SK-N-SH (cell line): ENCODE data around the gene EMX1. TPM values are rescaled to one million over a fixed set of nuclear protein-coding genes. Genes with fewer than 3 reads are reported as not detected.

Source experiments
- CTCF ChIA-PET: fragments of 300-600, 350-600 bp; formaldehyde crosslinking; extraction: SDS; loops from one replicate; lab custom pipeline; 2021; lab: Yijun Ruan, JAX
- POLR2A ChIA-PET: fragments of 350-600 bp; sonication (Branson Sonifier 250); formaldehyde crosslinking; extraction: SDS; loops from one replicate; lab custom pipeline; 2020; ENCODE audit warnings: antibody characterized with exemption, inconsistent platforms; lab: Yijun Ruan, JAX
- DNase-seq: peaks from one replicate; pipeline ENCODE4 v3.0.0; 2012
- H2AFZ ChIP-seq: fragments of 200-600 bp; sonication (generic); 2 replicates; pipeline ENCODE4 v1.8.1; 2016; ENCODE audit warnings: antibody characterized with exemption, mild to moderate bottlenecking, low read depth
- H3F3A ChIP-seq: fragments of 200-600 bp; sonication (generic); replicated peaks from 2 replicates; pipeline ENCODE3; 2016; ENCODE audit warnings: antibody characterized with exemption, mild to moderate bottlenecking; ENCODE audit not compliant: insufficient read depth
- H3K27ac ChIP-seq, 2 experiments: fragments of 200-500 bp in 1 of 2; fragments of 200-600 bp in 1 of 2; sonication (Bioruptor generic) in 1 of 2; sonication (generic), shearing (Covaris generic) in 1 of 2; 2 replicates each; pipeline versions ENCODE4 v1.5.1 to v1.6.1; 2014 to 2016; ENCODE audit warnings: low read depth in 2 of 2, inconsistent platforms in 1 of 2, low read length in 1 of 2, mild to moderate bottlenecking in 1 of 2, mixed read lengths in 1 of 2
- H3K27me3 ChIP-seq: fragments of 200-600 bp; sonication (generic), shearing (Covaris generic); 2 replicates; pipeline ENCODE4 v1.6.1; 2016; ENCODE audit warnings: mixed run types; ENCODE audit not compliant: insufficient read depth
- H3K36me3 ChIP-seq, 2 experiments: fragments of 200-500 bp in 1 of 2; fragments of 200-600 bp in 1 of 2; sonication (Bioruptor generic) in 1 of 2; sonication (generic) in 1 of 2; replicated peaks in 1 of 2; 2 replicates each; pipeline versions ENCODE3 to v1.5.1; 2014 to 2016; ENCODE audit warnings: low read length in 1 of 2, mild to moderate bottlenecking in 1 of 2; ENCODE audit not compliant: insufficient read depth in 2 of 2, control insufficient read depth in 1 of 2
- H3K4me1 ChIP-seq, 2 experiments: fragments of 200-500 bp in 1 of 2; fragments of 200-600 bp in 1 of 2; sonication (Bioruptor generic) in 1 of 2; sonication (generic), shearing (Covaris generic) in 1 of 2; 2 replicates each; pipeline versions ENCODE4 v1.5.1 to v1.6.1; 2014 to 2016; ENCODE audit warnings: low read depth in 1 of 2, low read length in 1 of 2, mixed run types in 1 of 2; ENCODE audit not compliant: insufficient read depth in 2 of 2, control insufficient read depth in 1 of 2
- H3K4me2 ChIP-seq: fragments of 200-600 bp; sonication (generic), shearing (Covaris generic); 2 replicates; pipeline ENCODE4 v1.6.1; 2017; ENCODE audit warnings: mixed run types
- H3K4me3 ChIP-seq, 2 experiments: fragments of 200-500 bp in 1 of 2; fragments of 200-600 bp in 1 of 2; sonication (Bioruptor generic) in 1 of 2; sonication (generic), shearing (Covaris generic) in 1 of 2; 2 replicates each; pipeline versions ENCODE4 v1.5.1 to v1.8.1; 2014 to 2016; ENCODE audit warnings: low read depth in 2 of 2, inconsistent platforms in 1 of 2, low read length in 1 of 2, mild to moderate bottlenecking in 1 of 2, mixed read lengths in 1 of 2, moderate library complexity in 1 of 2
- H3K79me2 ChIP-seq: fragments of 200-600 bp; sonication (generic); 2 replicates; pipeline ENCODE4 v1.8.1; 2017; ENCODE audit warnings: mild to moderate bottlenecking; ENCODE audit not compliant: insufficient read depth
- H3K9ac ChIP-seq: fragments of 200-600 bp; sonication (generic); 2 replicates; pipeline ENCODE4 v1.6.1; 2017; ENCODE audit warnings: mixed run types
- H3K9me2 ChIP-seq: fragments of 200-600 bp; sonication (generic); 2 replicates; pipeline ENCODE4 v1.6.1; 2017; ENCODE audit warnings: mixed run types
- H3K9me3 ChIP-seq: fragments of 200-600 bp; sonication (generic); 2 replicates; pipeline ENCODE4 v1.6.1; 2017; ENCODE audit warnings: mixed run types, mild to moderate bottlenecking, moderate library complexity
- H4K20me1 ChIP-seq: fragments of 200-600 bp; sonication (generic); 2 replicates; pipeline ENCODE4 v1.6.1; 2017; ENCODE audit warnings: mild to moderate bottlenecking, mixed run types; ENCODE audit not compliant: insufficient read depth
- CHD2 ChIP-seq: fragments of 150-350 bp; IDR thresholded peaks from 2 replicates; pipeline ENCODE4 v1.6.1; 2018; ENCODE audit warnings: low read length; ENCODE audit not compliant: partially characterized antibody
- CTCF ChIP-seq: fragments of 200-600 bp; sonication (generic); IDR thresholded peaks from 2 replicates; pipeline ENCODE4 v1.6.1; 2017; ENCODE audit warnings: antibody characterized with exemption, mild to moderate bottlenecking, moderate library complexity
- EP300 ChIP-seq, 2 experiments: IDR thresholded peaks; 2 replicates each; pipeline versions ENCODE4 v1.4.0 to v1.6.1; 2012; ENCODE audit warnings: borderline replicate concordance in 1 of 2, low read depth in 1 of 2, low read length in 1 of 2
- FOSL2 ChIP-seq: IDR thresholded peaks from 2 replicates; pipeline ENCODE4 v1.4.0; 2012; ENCODE audit warnings: low read depth, mild to moderate bottlenecking, moderate library complexity, borderline replicate concordance
- FOXJ3 ChIP-seq: sonication (generic); formaldehyde crosslinking; IDR thresholded peaks from 2 replicates; pipeline ENCODE4 v1.5.1; 2020; ENCODE audit warnings: mild to moderate bottlenecking, missing genetic modification reagents
- FOXM1 ChIP-seq: IDR thresholded peaks from 2 replicates; pipeline ENCODE4 v1.4.0; 2012; ENCODE audit warnings: low read depth, mild to moderate bottlenecking
- GATA2 ChIP-seq: sonication (generic); formaldehyde crosslinking; IDR thresholded peaks from 2 replicates; pipeline ENCODE4 v1.5.0; 2020; ENCODE audit warnings: mild to moderate bottlenecking, missing genetic modification reagents
- IRF3 ChIP-seq: fragments of 150-350 bp; IDR thresholded peaks from 2 replicates; pipeline ENCODE4 v1.6.1; 2016; ENCODE audit warnings: mild to moderate bottlenecking, low read depth, low read length
- JUND ChIP-seq: IDR thresholded peaks from 2 replicates; pipeline ENCODE4 v1.4.0; 2012
- NFIC ChIP-seq: IDR thresholded peaks from 2 replicates; pipeline ENCODE4 v1.4.0; 2012; ENCODE audit warnings: borderline replicate concordance
- RXRA ChIP-seq: IDR thresholded peaks from 2 replicates; pipeline ENCODE4 v1.4.0; 2012; ENCODE audit warnings: low read depth, mild to moderate bottlenecking, borderline replicate concordance
- SIN3A ChIP-seq: IDR thresholded peaks from 2 replicates; pipeline ENCODE4 v1.6.1; 2012; ENCODE audit warnings: low read depth, mild to moderate bottlenecking, low read length, moderate library complexity, borderline replicate concordance
- TCF12 ChIP-seq: IDR thresholded peaks from 2 replicates; pipeline ENCODE4 v1.4.0; 2012
- TEAD4 ChIP-seq: IDR thresholded peaks from 2 replicates; pipeline ENCODE4 v1.4.0; 2012; ENCODE audit warnings: mild to moderate bottlenecking, borderline replicate concordance; ENCODE audit not compliant: insufficient read depth
- USF2 ChIP-seq: fragments of 150-350 bp; IDR thresholded peaks from 2 replicates; pipeline ENCODE4 v1.6.1; 2017; ENCODE audit warnings: antibody characterized with exemption, low read length, low read depth, borderline replicate concordance
- YY1 ChIP-seq: IDR thresholded peaks from 2 replicates; pipeline ENCODE4 v1.4.0; 2012; ENCODE audit warnings: low read depth, mild to moderate bottlenecking
- WGBS: methylation state at CpG from one replicate; pipeline ENCODE4 v1.1.6; 2017; ENCODE audit warnings: low lambda C conversion rate; 5-methylcytosine and 5-hydroxymethylcytosine counted together
- polyA plus RNA-seq, 3 experiments: library from polyadenylated mRNA; depleted of rRNA; stranded (reverse); fragments of >200 nt; gene quantifications; 2 replicates each; pipeline ENCODE4 v1.2.3, GENCODE V29; 2012

Gene EMX1
- polyA plus RNA-seq, 1 of the 3 experiments (the other 2 are of a cell fraction): not detected

- Histone ChIP-seq H4K20me1 (peaks cover 18% of the 10 kb centered on the region), H3K27ac (no peak overlapping the region), H3K9me3 (no peaks in the 10 kb centered on the region), H3K36me3 (no peaks in the 10 kb centered on the region)
- POLR2A ChIA-PET: no interaction called here
- TF ChIP-seq EP300 (IDR thresholded peaks at IDR 0.05; ENCODE audit: borderline replicate concordance in 1 of 2, low read depth in 1 of 2, low read length in 1 of 2) (no peak), TCF12 (no peak), JUND (no peak), FOXM1 (no peak), IRF3 (no peak), SIN3A (no peak), GATA2 (CRISPR knock-in tag) (no peak), YY1 (no peak), CTCF (no peak), FOSL2 (no peak), FOXJ3 (no peak), CHD2 (no peak), TEAD4 (no peak), USF2 (no peak), NFIC (no peak), RXRA (no peak)
- TF ChIP-seq, all 33 proteins: peak for 0
- H2AFZ ChIP-seq: no peak overlapping the region
- H3F3A ChIP-seq: no peaks in the 10 kb centered on the region
- no peak overlapping the region for H3K4me3 ChIP-seq
- H3K9me2 ChIP-seq: no peaks in the 10 kb centered on the region
- CTCF ChIA-PET: interaction anchor here (0.6 to 6.9 kb wide), 4 partner anchors 35 to 255 kb away, joined by 3 to 34 read pairs (median 8); partner anchors contain the start of gene SPR
- H3K27me3 ChIP-seq: peaks cover 99% of the 10 kb centered on the region
- no peak overlapping the region for H3K4me2 ChIP-seq
- no peak overlapping the region for H3K9ac ChIP-seq
- WGBS: 79% methylated on average over 1 of the region's 1 CpG
- DNase-seq: peak; percentile 23
- peaks cover 5 to 7% of the 10 kb centered on the region in 2 experiments; a peak in 2 of 4 replicates for H3K4me1 ChIP-seq
- no peaks in the 10 kb centered on the region for H3K79me2 ChIP-seq
Observed at GRCh38 chr2:72921853-72922252, 4.5 kb downstream of the EMX1 start.
